ENCODE data around the gene CHIC2. TPM values are rescaled to one million over a fixed set of nuclear protein-coding genes. Genes with fewer than 3 reads are reported as not detected.
A peak's percentile ranks its signal among the peaks of the same experiment; 100 is the strongest.

Gene CHIC2
- total RNA-seq, 1 donor from 2014 or later: 16.5 TPM

DNA sequence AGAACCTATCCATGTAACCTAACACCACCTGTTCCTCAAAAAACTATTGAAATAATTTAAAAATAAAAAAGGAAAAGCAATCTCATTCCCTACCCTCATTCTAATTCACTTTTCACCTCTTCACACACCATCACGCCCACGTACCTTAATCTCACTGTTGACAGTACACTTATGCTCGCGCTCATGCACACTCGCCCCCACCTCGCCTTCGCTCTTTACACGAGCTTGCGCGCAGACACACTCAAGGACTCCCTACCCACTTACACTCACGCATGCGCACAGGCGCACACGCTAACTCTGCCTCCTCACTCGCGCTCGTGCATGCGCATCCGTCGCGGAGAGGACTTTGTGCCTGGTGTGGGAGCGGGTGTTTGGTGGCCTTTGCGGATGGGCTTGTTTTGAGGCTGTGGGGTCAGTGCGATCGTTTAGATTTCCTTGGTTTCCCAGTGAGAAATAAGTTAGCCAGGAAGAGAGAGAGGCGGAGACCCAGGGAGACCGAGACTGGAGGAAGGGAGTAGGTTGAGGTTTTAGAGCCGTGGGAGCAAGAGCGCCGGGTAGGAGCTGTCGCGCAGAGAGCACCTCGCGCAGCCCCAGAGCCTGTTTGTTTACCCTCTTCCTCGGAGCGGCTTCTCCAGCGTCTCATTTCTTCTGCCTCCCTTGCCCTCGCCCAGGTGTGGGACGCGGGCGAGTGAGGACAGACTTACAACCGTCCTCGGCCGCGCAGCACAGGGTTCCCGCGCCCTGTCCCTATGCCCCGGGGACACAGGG lies 27.4 kb upstream of the CHIC2 start:
- H3K27me3 Mint-ChIP-seq: peaks cover 92% of the 10 kb centered on the region
- peaks cover 22% of the 10 kb centered on the region for H3K4me1 Mint-ChIP-seq (ENCODE audit: unreplicated experiment)
- no peaks in the 10 kb centered on the region for H3K9me3 Mint-ChIP-seq
- no peaks in the 10 kb centered on the region for H3K36me3 Mint-ChIP-seq
- TF ChIP-seq, protein P1, sequence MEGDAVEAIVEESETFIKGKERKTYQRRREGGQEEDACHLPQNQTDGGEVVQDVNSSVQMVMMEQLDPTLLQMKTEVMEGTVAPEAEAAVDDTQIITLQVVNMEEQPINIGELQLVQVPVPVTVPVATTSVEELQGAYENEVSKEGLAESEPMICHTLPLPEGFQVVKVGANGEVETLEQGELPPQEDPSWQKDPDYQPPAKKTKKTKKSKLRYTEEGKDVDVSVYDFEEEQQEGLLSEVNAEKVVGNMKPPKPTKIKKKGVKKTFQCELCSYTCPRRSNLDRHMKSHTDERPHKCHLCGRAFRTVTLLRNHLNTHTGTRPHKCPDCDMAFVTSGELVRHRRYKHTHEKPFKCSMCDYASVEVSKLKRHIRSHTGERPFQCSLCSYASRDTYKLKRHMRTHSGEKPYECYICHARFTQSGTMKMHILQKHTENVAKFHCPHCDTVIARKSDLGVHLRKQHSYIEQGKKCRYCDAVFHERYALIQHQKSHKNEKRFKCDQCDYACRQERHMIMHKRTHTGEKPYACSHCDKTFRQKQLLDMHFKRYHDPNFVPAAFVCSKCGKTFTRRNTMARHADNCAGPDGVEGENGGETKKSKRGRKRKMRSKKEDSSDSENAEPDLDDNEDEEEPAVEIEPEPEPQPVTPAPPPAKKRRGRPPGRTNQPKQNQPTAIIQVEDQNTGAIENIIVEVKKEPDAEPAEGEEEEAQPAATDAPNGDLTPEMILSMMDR (conservative IDR thresholded peaks at IDR 0.05): no peak
- DNase-seq (ENCODE audit: extremely low spot score, unreplicated experiment): no peak
- peak overlapping the region; percentile 40 for H3K27ac Mint-ChIP-seq
- peak overlapping the region; percentile 90 for H3K4me3 Mint-ChIP-seq

DNA sequence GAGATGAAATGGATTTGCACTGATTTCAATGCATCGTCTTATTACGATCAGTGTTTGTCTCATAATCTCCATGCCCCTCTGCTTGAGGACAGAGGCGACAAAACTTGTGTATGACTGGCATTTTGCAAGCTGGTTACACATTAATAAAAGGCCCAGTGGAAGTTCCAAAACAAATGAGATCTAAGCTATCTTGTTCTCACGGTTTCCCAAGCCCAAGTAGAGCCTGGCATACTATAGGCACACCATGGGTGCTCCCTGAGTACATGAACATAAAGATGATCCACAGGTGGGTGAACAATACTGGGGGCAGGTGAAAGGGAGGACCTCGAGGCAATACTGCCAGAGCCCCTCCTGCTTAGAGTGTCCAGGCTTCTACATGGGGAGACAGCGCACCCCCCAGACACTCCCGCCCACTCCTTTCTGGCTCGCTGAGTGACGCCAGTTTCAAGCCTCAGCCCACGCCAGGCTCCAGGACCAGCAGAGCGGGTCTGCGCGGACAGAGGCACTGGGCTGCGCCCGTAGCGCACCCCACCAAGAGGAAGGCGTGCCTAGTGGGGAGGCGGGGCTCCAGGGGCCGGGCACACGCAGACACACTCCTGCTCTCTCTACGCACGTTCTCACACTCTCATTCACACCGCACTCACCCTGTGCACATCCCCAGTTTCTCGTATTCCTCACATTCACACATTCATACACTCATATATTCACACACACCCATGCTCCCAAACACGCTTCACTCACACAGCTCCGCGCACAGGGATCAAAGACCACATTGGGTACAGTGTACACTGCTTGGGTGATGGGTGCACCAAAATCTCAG lies 26.6 kb upstream of the CHIC2 start:
- TF ChIP-seq, protein P1 (conservative IDR thresholded peaks at IDR 0.05): no peak
- no peaks in the 10 kb centered on the region for H3K9me3 Mint-ChIP-seq
- H3K36me3 Mint-ChIP-seq: no peaks in the 10 kb centered on the region
- H3K27ac Mint-ChIP-seq: no peak overlapping the region
- H3K4me3 Mint-ChIP-seq: peak overlapping the region; percentile 90
- peaks cover 15% of the 10 kb centered on the region for H3K4me1 Mint-ChIP-seq (ENCODE audit: unreplicated experiment)
- no peak for DNase-seq (ENCODE audit: extremely low spot score, unreplicated experiment)
- H3K27me3 Mint-ChIP-seq: peaks cover 92% of the 10 kb centered on the region

DNA sequence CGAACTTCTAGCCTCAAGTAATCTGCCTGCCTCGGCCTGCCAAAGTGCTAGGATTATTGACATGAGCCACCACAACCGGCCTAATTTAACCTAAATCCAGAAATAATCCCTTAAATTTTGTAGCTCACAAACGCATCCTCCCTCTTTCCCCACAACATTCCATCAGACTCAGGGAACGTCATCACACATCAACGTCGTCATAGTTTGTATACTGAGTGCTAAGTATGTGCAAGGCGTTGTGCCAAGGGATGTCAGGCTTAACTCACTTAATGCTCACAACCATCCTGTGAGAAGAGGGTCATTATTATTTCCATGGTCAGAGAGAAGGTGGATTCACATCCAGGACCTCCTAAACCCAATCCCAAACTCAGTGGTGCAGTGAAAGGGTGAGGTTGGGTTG lies 26.0 kb upstream of the CHIC2 start:
- no peaks in the 10 kb centered on the region for H3K36me3 Mint-ChIP-seq
- no peak overlapping the region for H3K27ac Mint-ChIP-seq
- H3K9me3 Mint-ChIP-seq: no peaks in the 10 kb centered on the region
- peak overlapping the region; percentile 90 for H3K4me3 Mint-ChIP-seq
- H3K27me3 Mint-ChIP-seq: peaks cover 91% of the 10 kb centered on the region
- DNase-seq (ENCODE audit: extremely low spot score, unreplicated experiment): no peak
- H3K4me1 Mint-ChIP-seq (ENCODE audit: unreplicated experiment): peaks cover 15% of the 10 kb centered on the region
- TF ChIP-seq, protein P1 (conservative IDR thresholded peaks at IDR 0.05): no peak

DNA sequence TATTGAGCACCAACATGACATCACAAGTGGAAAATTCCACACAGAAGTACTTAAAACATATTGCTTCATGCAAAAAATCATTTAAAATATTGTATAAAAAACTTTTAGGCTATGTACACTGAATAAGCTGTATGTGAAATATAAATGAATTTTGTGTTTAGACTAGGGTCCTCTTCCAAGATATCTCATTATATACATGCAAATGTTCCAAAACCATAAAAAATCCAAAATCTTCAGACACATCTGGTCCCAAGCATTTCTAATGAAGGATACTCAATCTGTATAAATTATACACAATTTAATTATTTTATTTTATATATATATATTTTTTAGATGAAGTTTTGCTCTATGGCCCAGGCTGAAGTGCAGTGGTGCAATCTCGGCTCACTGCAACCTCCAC lies 25.5 kb upstream of the CHIC2 start:
- TF ChIP-seq, protein P1 (conservative IDR thresholded peaks at IDR 0.05): no peak

DNA sequence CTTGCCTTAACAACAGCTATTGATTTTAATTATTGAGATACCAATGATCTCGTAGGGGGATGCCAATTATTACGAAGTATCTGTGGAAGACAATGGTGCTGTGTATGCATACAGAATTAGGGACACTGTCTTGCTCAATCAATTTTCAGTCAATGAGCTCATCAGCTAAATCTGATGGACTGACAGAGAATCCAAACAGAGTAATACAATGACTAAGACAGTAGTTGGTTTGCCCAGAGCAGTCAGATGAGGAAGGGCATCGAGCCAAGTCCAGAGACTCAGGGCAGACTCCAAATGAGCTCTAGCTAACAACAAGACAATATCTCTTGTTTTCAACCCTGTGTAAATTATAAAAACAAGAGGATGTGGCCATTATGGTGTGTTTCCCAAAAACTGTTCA lies 20.9 kb upstream of the CHIC2 start:
- TF ChIP-seq, protein P1 (conservative IDR thresholded peaks at IDR 0.05): no peak
- DNase-seq (ENCODE audit: extremely low spot score, unreplicated experiment): no peak
- peaks cover 43% of the 10 kb centered on the region for H3K27me3 Mint-ChIP-seq
- H3K9me3 Mint-ChIP-seq: no peaks in the 10 kb centered on the region
- H3K36me3 Mint-ChIP-seq: no peaks in the 10 kb centered on the region
- H3K4me3 Mint-ChIP-seq: no peak overlapping the region
- H3K4me1 Mint-ChIP-seq (ENCODE audit: unreplicated experiment): no peaks in the 10 kb centered on the region
- no peak overlapping the region for H3K27ac Mint-ChIP-seq

More for the DNA sequence above, 25.5 kb upstream of the CHIC2 start:
- H3K4me3 Mint-ChIP-seq: no peak overlapping the region
- no peaks in the 10 kb centered on the region for H3K9me3 Mint-ChIP-seq
- DNase-seq (ENCODE audit: extremely low spot score, unreplicated experiment): no peak
- no peak overlapping the region for H3K27ac Mint-ChIP-seq
- peaks cover 89% of the 10 kb centered on the region for H3K27me3 Mint-ChIP-seq
- H3K36me3 Mint-ChIP-seq: no peaks in the 10 kb centered on the region
- peaks cover 15% of the 10 kb centered on the region for H3K4me1 Mint-ChIP-seq (ENCODE audit: unreplicated experiment)
